ENCODE results near the gene RANBP3L.

GRCh38 chr5:36261186-36261585 lies 40.5 kb downstream of the RANBP3L start:
- TF ChIP-seq ARNTL (CRISPR knock-in tag; IDR thresholded peaks at IDR 0.05; ENCODE audit: borderline replicate concordance, low read depth) (no peak), RARB (CRISPR knock-in tag; IDR thresholded peaks at IDR 0.05) (no peak), CREB5 (CRISPR knock-in tag; IDR thresholded peaks at IDR 0.05; ENCODE audit: low read depth) (no peak), ZFP3 (CRISPR knock-in tag; IDR thresholded peaks at IDR 0.05) (no peak), PPARA (CRISPR knock-in tag; IDR thresholded peaks at IDR 0.05; ENCODE audit: borderline replicate concordance) (no peak), TCF4 (CRISPR knock-in tag; IDR thresholded peaks at IDR 0.05; ENCODE audit: borderline replicate concordance) (no peak)
- TF ChIP-seq, protein P1, sequence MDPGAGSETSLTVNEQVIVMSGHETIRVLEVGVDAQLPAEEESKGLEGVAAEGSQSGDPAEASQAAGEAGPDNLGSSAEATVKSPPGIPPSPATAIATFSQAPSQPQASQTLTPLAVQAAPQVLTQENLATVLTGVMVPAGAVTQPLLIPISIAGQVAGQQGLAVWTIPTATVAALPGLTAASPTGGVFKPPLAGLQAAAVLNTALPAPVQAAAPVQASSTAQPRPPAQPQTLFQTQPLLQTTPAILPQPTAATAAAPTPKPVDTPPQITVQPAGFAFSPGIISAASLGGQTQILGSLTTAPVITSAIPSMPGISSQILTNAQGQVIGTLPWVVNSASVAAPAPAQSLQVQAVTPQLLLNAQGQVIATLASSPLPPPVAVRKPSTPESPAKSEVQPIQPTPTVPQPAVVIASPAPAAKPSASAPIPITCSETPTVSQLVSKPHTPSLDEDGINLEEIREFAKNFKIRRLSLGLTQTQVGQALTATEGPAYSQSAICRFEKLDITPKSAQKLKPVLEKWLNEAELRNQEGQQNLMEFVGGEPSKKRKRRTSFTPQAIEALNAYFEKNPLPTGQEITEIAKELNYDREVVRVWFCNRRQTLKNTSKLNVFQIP (CRISPR knock-in tag; IDR thresholded peaks at IDR 0.05; ENCODE audit: borderline replicate concordance, low read depth), result no peak
